Measurements from ENCODE around the gene FETUB. TPM values are rescaled to one million over a fixed set of nuclear protein-coding genes. Genes with fewer than 3 reads are reported as not detected.

The FETUB gene
- total and polyA plus RNA-seq, 2 of the 8 experiments (the other 6 are each of a cell fraction or from before 2014, with no cell fraction given): 0.15 TPM; not detected in 1

- no peaks in the 10 kb centered on the region for H4K20me1 ChIP-seq (replicated peaks in 1 of 2; ENCODE audit: control insufficient read depth in 1 of 2, insufficient read depth in 2 of 2, low read length in 2 of 2)
- H4K5ac ChIP-seq (ENCODE audit: insufficient read length, low read depth, low read length): no peak overlapping the region
- no peak overlapping the region for H3K9ac ChIP-seq (replicated peaks in 1 of 4; ENCODE audit: extremely low read depth in 1 of 4, low read depth in 3 of 4, low read length in 3 of 4)
- H3K27me3 ChIP-seq (replicated peaks in 1 of 4; ENCODE audit: control insufficient read depth in 3 of 4, extremely low read depth in 1 of 4, insufficient read depth in 3 of 4, low read length in 3 of 4): no peaks in the 10 kb centered on the region
- H2BK5ac ChIP-seq (ENCODE audit: low read depth, low read length): no peak overlapping the region
- H3K18ac ChIP-seq (ENCODE audit: extremely low read depth, low read length): no peak overlapping the region
- H3K9me3 ChIP-seq (ENCODE audit: insufficient read depth in 2 of 2, low read depth in 1 of 2, low read length in 1 of 2): no peaks in the 10 kb centered on the region
- H4K8ac ChIP-seq (ENCODE audit: extremely low read depth, insufficient read depth, low read length): no peak overlapping the region
- H2AFZ ChIP-seq (ENCODE audit: low read length): no peak overlapping the region
- no peaks in the 10 kb centered on the region for H3K79me1 ChIP-seq (ENCODE audit: low read depth, low read length)
- H2BK20ac ChIP-seq (ENCODE audit: low read length): no peak overlapping the region
- H4K91ac ChIP-seq (replicated peaks; ENCODE audit: insufficient read length, low read length): no peak overlapping the region
- CTCF ChIA-PET (ENCODE audit: partially characterized antibody): interaction anchor here (1.0 to 12.9 kb wide), 7 partner anchors 7 to 149 kb away, joined by 3 to 333 read pairs (median 3); no protein-coding TSS in a partner anchor
- no peak overlapping the region for H3K23ac ChIP-seq (ENCODE audit: insufficient read length)
- no peak overlapping the region for H3K4me2 ChIP-seq (ENCODE audit: insufficient read depth in 1 of 2, low read depth in 2 of 2, low read length in 2 of 2)
- no peak overlapping the region for H3K4me3 ChIP-seq (ENCODE audit: extremely low read depth in 1 of 4, insufficient read depth in 2 of 4, low read depth in 3 of 4, low read length in 4 of 4)
- no peak overlapping the region for H2AK5ac ChIP-seq (ENCODE audit: low read depth, low read length)
- no peaks in the 10 kb centered on the region for H3K36me3 ChIP-seq (ENCODE audit: control insufficient read depth in 2 of 4, insufficient read depth in 4 of 4, low read length in 3 of 4)
- H2BK120ac ChIP-seq (replicated peaks; ENCODE audit: low read depth, low read length): no peak overlapping the region
- H3K14ac ChIP-seq (ENCODE audit: insufficient read length): no peak overlapping the region
- no peaks in the 10 kb centered on the region for H3K4me1 ChIP-seq (replicated peaks in 1 of 4; ENCODE audit: control insufficient read depth in 3 of 4, insufficient read depth in 4 of 4, low read length in 3 of 4)
- TF ChIP-seq TCF12 (IDR thresholded peaks at IDR 0.05; ENCODE audit: low read depth, low read length) (no peak), CTCF (IDR thresholded peaks at IDR 0.05; ENCODE audit: control extremely low read depth in 1 of 3, insufficient read depth in 1 of 3, low read depth in 1 of 3, low read length in 3 of 3) (peak in 1 of 3 experiments; percentile 2; a peak in 1 of 4 replicates)
- POLR2A ChIA-PET (ENCODE audit: partially characterized antibody): interaction anchor here (1.4 to 1.5 kb wide), 2 partner anchors 175 to 176 kb away, joined by 5 to 8 read pairs; partner anchors contain the start of gene EIF4A2
- no peak overlapping the region for H3K27ac ChIP-seq (ENCODE audit: low read depth, low read length)
- no peaks in the 10 kb centered on the region for H3K23me2 ChIP-seq (ENCODE audit: low read depth, low read length)
- no peak for FAIRE-seq
- WGBS, 2 experiments (ENCODE audit: extremely low coverage in 1 of 2, insufficient coverage in 1 of 2, insufficient read length in 1 of 2, insufficient replicate concordance in 2 of 2, low coverage in 1 of 2, low lambda C conversion rate in 2 of 2, missing lambda C conversion rate in 1 of 2): 85% methylated on average over 7 of the region's 8 CpGs; no CpG with 5 or more reads in 1 of the 2 experiments
- no peak overlapping the region for H3K56ac ChIP-seq (replicated peaks; ENCODE audit: insufficient read length, low read depth, low read length)
- no peak overlapping the region for H2BK12ac ChIP-seq (ENCODE audit: low read depth, low read length)
- H3K79me2 ChIP-seq (ENCODE audit: control insufficient read depth in 1 of 2, insufficient read depth in 2 of 2, low read length in 2 of 2): no peaks in the 10 kb centered on the region
- no peak for DNase-seq (ENCODE audit: low read depth in 1 of 2, low spot score in 2 of 2)
- H3K4ac ChIP-seq (replicated peaks; ENCODE audit: insufficient read length, low read depth, low read length): no peak overlapping the region
- no peak overlapping the region for H2BK15ac ChIP-seq (ENCODE audit: low read length)
These were observed 30.8 kb upstream of the FETUB start for GRCh38 chr3:186609247-186609868.
